Heart left ventricle (tissue), 13 donors: Measurements from ENCODE around the gene LMO2.

Experiments
- POLR2A ChIP-seq, 2 donors: fragments of 450-650 bp; IDR thresholded peaks; one replicate each; pipeline ENCODE4 v1.6.1; 2017; ENCODE audit warnings: antibody characterized with exemption in 2 of 2, mild to moderate bottlenecking in 2 of 2, moderate library complexity in 2 of 2
- TF ChIP-seq, protein P1 (sequence below), 12 donors: fragments of 200-600 bp; sonication (generic) in 4 of 12; IDR thresholded peaks; one replicate each; pipeline versions ENCODE4 v1.5.0 to v1.8.0; 2018 to 2022; ENCODE audit warnings: antibody characterized with exemption in 12 of 12, mild to moderate bottlenecking in 5 of 12
- donor health status: ischemic (EF 13 %, LVEDD 7.1; RV severe dilation, severe dysfunction).
- donor health status: DM: no; HTN: yes; CAD: no.
- donor health status: DM: no; HTN: no; CAD: no.
- donor health status: ischemic (EF 25% LVEDD 6.9; RV normal size, moderate dysfunction).
- donor health status: ischemic (EF 25% LVEDD 5.7; RV mildly dilated, moderate dysfunction).
- donor health status: ischemic (EF 35%, LVEDD 5.7; RV mildly dilated, moderate dysfunction).
- donor health status: nonischemic (EF 11% LVEDD 7.7; RV severe dilation, severe dysfunction).
- donor health status: DM: yes; HTN: yes; CAD: no.
- donor health status: PGD.
- donor health status: ischemic (EF 29% LVEDD 5.4; RV normal size, mild dysfunction).
- donor health status: nonischemic (EF 23%, LVEDD 6.1; RV moderate dilation, normal function).

DNA sequence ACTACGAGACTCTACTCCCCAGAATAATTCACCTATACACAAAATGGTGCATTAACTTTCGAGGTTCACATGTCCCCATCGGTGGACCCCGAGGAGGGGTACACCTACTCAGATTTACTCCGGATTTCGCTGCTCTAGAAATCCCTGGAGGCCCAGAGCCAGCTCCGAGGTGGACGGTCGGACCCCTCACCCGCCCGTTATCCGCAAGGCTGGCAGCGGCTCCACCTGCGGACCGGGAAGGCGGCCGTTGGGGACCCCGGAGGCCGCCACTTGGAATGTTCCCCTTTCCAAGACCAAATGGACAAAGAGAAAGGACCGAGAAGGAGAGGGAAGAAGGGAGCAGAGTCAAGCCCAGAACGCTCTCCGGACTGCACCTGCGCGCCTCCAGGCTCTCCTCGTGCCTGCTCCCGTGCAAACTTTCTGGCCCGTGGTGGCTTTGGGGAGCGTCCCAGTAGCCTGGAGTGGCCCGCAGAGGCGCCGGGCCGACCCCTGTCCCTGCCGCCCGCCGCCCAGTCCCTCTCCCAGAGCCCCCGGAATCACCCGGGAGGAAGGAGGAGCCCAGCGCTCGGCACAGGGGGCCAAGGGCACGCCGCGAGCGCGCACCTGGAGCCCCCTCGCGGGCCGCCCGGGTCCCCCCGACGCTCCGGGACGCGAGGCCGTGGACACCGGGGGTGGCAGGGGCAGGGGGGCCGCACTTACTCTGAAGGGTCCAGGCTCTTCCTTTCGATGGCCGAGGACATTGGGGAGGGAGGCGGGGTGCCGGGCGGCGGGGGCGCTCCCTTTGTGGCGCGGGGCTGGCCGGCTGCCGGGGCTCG lies 23.0 kb downstream of the LMO2 start:
- TF ChIP-seq, protein P1, sequence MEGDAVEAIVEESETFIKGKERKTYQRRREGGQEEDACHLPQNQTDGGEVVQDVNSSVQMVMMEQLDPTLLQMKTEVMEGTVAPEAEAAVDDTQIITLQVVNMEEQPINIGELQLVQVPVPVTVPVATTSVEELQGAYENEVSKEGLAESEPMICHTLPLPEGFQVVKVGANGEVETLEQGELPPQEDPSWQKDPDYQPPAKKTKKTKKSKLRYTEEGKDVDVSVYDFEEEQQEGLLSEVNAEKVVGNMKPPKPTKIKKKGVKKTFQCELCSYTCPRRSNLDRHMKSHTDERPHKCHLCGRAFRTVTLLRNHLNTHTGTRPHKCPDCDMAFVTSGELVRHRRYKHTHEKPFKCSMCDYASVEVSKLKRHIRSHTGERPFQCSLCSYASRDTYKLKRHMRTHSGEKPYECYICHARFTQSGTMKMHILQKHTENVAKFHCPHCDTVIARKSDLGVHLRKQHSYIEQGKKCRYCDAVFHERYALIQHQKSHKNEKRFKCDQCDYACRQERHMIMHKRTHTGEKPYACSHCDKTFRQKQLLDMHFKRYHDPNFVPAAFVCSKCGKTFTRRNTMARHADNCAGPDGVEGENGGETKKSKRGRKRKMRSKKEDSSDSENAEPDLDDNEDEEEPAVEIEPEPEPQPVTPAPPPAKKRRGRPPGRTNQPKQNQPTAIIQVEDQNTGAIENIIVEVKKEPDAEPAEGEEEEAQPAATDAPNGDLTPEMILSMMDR (IDR thresholded peaks at IDR 0.05) = no peak
- TF ChIP-seq POLR2A (IDR thresholded peaks at IDR 0.05) = no peak
